GM12878 (cell line): ENCODE results near the gene ITPRIPL2. TPM values are rescaled to one million over a fixed set of nuclear protein-coding genes. Genes with fewer than 3 reads are reported as not detected.
A peak's percentile ranks its signal among the peaks of the same experiment; 100 is the strongest.

Experiments used
- ATF7 ChIP-seq: fragments of 450-650 bp; IDR thresholded peaks from 2 replicates; pipeline ENCODE4 v1.6.1; 2016; ENCODE audit warnings: low read depth, mild to moderate bottlenecking
- DPF2 ChIP-seq: fragments of 450-650 bp; IDR thresholded peaks from 2 replicates; pipeline ENCODE4 v1.6.1; 2017; ENCODE audit warnings: mild to moderate bottlenecking
- E4F1 ChIP-seq: fragments of 450-650 bp; IDR thresholded peaks from 2 replicates; pipeline ENCODE4 v1.6.1; 2018; ENCODE audit warnings: borderline replicate concordance, mild to moderate bottlenecking; ENCODE audit not compliant: partially characterized antibody
- IKZF1 ChIP-seq: fragments of 450-650 bp; conservative IDR thresholded peaks from 2 replicates; pipeline ENCODE4 v1.6.1; 2017; ENCODE audit warnings: antibody characterized with exemption, mild to moderate bottlenecking
- JUNB ChIP-seq: IDR thresholded peaks from 2 replicates; pipeline ENCODE4 v1.6.1; 2016; ENCODE audit warnings: antibody characterized with exemption, mild to moderate bottlenecking
- MEF2A ChIP-seq: IDR thresholded peaks from 2 replicates; pipeline ENCODE4 v1.6.1; 2011; ENCODE audit warnings: low read depth, mild to moderate bottlenecking, low read length, moderate library complexity; ENCODE audit not compliant: insufficient read depth
- MXI1 ChIP-seq: fragments of 150-350 bp; IDR thresholded peaks from 2 replicates; pipeline ENCODE4 v1.6.1; 2011; ENCODE audit warnings: low read depth, mild to moderate bottlenecking, inconsistent platforms, low read length, improper control_type of control experiment
- NFIC ChIP-seq: IDR thresholded peaks from 2 replicates; pipeline ENCODE4 v1.6.1; 2012; ENCODE audit warnings: low read depth, mild to moderate bottlenecking, inconsistent platforms, low read length, moderate library complexity
- NR2C1 ChIP-seq: fragments of 450-650 bp; IDR thresholded peaks from 2 replicates; pipeline ENCODE4 v1.6.1; 2017; ENCODE audit warnings: antibody characterized with exemption, mild to moderate bottlenecking, moderate library complexity
- POLR2A ChIP-seq: IDR thresholded peaks from 2 replicates; pipeline ENCODE4 v1.6.1; 2011; ENCODE audit warnings: low read depth, mild to moderate bottlenecking, low read length
- RBBP5 ChIP-seq: fragments of 200-600 bp; sonication (generic); conservative IDR thresholded peaks from 2 replicates; pipeline ENCODE4 v1.6.1; 2016
- RUNX3 ChIP-seq: IDR thresholded peaks from 2 replicates; pipeline ENCODE4 v1.6.1; 2012; ENCODE audit warnings: low read length, inconsistent platforms
- SIN3A ChIP-seq: IDR thresholded peaks from 2 replicates; pipeline ENCODE4 v1.6.1; 2012; ENCODE audit warnings: low read depth, low read length, improper control_type of control experiment
- SMAD1 ChIP-seq: fragments of 450-650 bp; IDR thresholded peaks from 2 replicates; pipeline ENCODE4 v1.6.1; 2018; ENCODE audit warnings: mild to moderate bottlenecking, low read depth; ENCODE audit not compliant: partially characterized antibody
- ZBTB4 ChIP-seq: fragments of 450-650 bp; formaldehyde crosslinking; IDR thresholded peaks from 2 replicates; pipeline ENCODE4 v1.4.0; 2022; ENCODE audit warnings: mild to moderate bottlenecking, moderate library complexity
- ZNF24 ChIP-seq: fragments of 450-650 bp; IDR thresholded peaks from 2 replicates; pipeline ENCODE4 v1.6.1; 2017; ENCODE audit warnings: antibody characterized with exemption, mild to moderate bottlenecking
- ZNF274 ChIP-seq: IDR thresholded peaks from one replicate; pipeline ENCODE4 v1.8.0; 2011; ENCODE audit not compliant: insufficient read length, insufficient read depth
- ZSCAN29 ChIP-seq: fragments of 450-650 bp; IDR thresholded peaks from 2 replicates; pipeline ENCODE4 v1.6.1; 2017; ENCODE audit warnings: mild to moderate bottlenecking, moderate library complexity
- polyA plus RNA-seq, 11 experiments: library from polyadenylated mRNA; depleted of rRNA in 4 of 11; unstranded in 6 of 11; stranded (reverse) in 5 of 11; fragments of >200 nt; fragmentation: Nextera tagmentation in 4 of 11; fragmentation: Illumina TruSeq in 1 of 11; extraction: Ambion mirVana in 4 of 11; extraction: Trizol in 1 of 11; gene quantifications; 1 replicate in 1 of 11; 2 replicates in 10 of 11; pipeline versions ENCODE4 v1.2.1 to v1.2.3, GENCODE V29; 2011 to 2016; ENCODE audit warnings: inconsistent platforms in 2 of 11, missing spikeins in 2 of 11, low read depth in 1 of 11
- total RNA-seq, 4 experiments: library from RNA; depleted of rRNA in 3 of 4; stranded (reverse); fragments of >200 nt in 3 of 4; fragmentation: Illumina TruSeq in 1 of 4; extraction: Trizol in 1 of 4; gene quantifications; 2 replicates each; pipeline versions ENCODE4 v1.2.1 to v1.2.3, GENCODE V29; 2013 to 2021
- TF ChIP-seq, protein P1 (sequence below): fragments of 450-650 bp; conservative IDR thresholded peaks from 2 replicates; pipeline ENCODE4 v1.6.1; 2017; ENCODE audit warnings: mild to moderate bottlenecking, moderate library complexity
- TF ChIP-seq, protein P2 (sequence below): fragments of 450-650 bp; IDR thresholded peaks from 2 replicates; pipeline ENCODE4 v1.6.1; 2017; ENCODE audit warnings: low read depth, mild to moderate bottlenecking, moderate library complexity

Gene ITPRIPL2
- total and polyA plus RNA-seq, 10 of the 15 experiments (the other 5 are each of a cell fraction or from before 2014, with no cell fraction given) = 0.48 to 14.3 (median 3.5) TPM

DNA sequence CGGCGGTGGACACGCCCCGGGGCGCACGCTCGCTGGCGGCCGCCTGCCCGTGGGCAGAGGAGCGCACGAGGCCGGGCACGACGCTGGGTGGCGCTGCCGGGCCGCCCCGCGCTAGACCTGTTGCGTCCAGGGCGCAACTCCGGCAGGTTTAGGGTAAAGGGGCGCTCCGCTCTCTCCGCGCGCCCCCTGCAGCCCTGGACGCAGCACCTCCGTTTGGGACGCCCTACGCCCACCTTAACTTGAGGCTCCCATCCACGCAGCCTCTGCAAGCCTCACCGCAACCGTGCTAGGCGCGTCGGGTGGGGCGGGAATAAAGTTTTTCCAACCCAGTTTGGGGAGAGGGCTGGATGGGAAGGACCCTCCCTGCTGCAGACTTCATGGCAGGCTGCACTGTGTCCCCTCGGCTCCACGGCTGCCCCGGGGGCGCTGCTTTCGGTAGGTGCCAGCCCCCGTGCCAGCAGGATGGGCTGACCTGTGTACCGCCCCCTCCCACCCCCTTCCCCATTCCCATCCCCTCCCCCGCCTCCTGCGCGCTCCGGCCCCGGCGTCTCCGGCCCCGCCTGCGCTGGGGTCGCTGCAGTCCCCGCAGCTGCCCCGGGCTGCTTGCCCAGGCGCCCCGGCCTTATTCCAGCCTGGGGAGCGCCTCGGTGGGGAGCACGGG, 54.1 kb downstream of the ITPRIPL2 start, which contains the start of gene SYT17 (continued):
- TF ChIP-seq NR2C1 = no peak
- TF ChIP-seq IKZF1 = 0 out of 2 replicates have a peak, but pooled peaks have one; percentile 36
- TF ChIP-seq MXI1 = no peak
- TF ChIP-seq ZBTB4 (CRISPR knock-in tag) = no peak
- TF ChIP-seq ATF7 = no peak
- TF ChIP-seq SIN3A = no peak
- TF ChIP-seq RBBP5 = no peak
- TF ChIP-seq ZNF24 = 0 out of 2 replicates have a peak, but pooled peaks have one; percentile 39
- no peak for TF ChIP-seq JUNB
- TF ChIP-seq DPF2 = peak; percentile 43
- no peak for TF ChIP-seq SMAD1
- TF ChIP-seq, protein P1, sequence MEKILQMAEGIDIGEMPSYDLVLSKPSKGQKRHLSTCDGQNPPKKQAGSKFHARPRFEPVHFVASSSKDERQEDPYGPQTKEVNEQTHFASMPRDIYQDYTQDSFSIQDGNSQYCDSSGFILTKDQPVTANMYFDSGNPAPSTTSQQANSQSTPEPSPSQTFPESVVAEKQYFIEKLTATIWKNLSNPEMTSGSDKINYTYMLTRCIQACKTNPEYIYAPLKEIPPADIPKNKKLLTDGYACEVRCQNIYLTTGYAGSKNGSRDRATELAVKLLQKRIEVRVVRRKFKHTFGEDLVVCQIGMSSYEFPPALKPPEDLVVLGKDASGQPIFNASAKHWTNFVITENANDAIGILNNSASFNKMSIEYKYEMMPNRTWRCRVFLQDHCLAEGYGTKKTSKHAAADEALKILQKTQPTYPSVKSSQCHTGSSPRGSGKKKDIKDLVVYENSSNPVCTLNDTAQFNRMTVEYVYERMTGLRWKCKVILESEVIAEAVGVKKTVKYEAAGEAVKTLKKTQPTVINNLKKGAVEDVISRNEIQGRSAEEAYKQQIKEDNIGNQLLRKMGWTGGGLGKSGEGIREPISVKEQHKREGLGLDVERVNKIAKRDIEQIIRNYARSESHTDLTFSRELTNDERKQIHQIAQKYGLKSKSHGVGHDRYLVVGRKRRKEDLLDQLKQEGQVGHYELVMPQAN = peak; percentile 29; the same call in 1 of the 2 replicates
- no peak for TF ChIP-seq NFIC
- no peak for TF ChIP-seq POLR2A
- no peak for TF ChIP-seq MEF2A
- TF ChIP-seq RUNX3 = no peak
- 0 out of 2 replicates have a peak, but pooled peaks have one; percentile 28 for TF ChIP-seq ZSCAN29
- no peak for TF ChIP-seq ZNF274
- TF ChIP-seq, protein P2, sequence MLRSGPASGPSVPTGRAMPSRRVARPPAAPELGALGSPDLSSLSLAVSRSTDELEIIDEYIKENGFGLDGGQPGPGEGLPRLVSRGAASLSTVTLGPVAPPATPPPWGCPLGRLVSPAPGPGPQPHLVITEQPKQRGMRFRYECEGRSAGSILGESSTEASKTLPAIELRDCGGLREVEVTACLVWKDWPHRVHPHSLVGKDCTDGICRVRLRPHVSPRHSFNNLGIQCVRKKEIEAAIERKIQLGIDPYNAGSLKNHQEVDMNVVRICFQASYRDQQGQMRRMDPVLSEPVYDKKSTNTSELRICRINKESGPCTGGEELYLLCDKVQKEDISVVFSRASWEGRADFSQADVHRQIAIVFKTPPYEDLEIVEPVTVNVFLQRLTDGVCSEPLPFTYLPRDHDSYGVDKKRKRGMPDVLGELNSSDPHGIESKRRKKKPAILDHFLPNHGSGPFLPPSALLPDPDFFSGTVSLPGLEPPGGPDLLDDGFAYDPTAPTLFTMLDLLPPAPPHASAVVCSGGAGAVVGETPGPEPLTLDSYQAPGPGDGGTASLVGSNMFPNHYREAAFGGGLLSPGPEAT = no peak
- no peak for TF ChIP-seq E4F1
